Hepatic stellate cell (primary cell): Measurements from ENCODE around the gene TNFSF12.

ENCODE experiments used
- DNase-seq: peaks from one replicate; pipeline ENCODE4 v3.0.0; 2011; ENCODE audit warnings: low spot score

TNFSF12 gene

GRCh38 chr17:7548585-7549400, at the start of gene TNFSF12:
TNFSF12 (plus strand) TSS chr17:7549058; CDS start chr17:7549154, 96 bp downstream.
- DNase-seq = peak; percentile 67

- no peak for DNase-seq
These were observed 49.7 kb upstream of the TNFSF12 start for GRCh38 chr17:7499161-7499560.

GRCh38 chr17:7501729-7502128, 47.1 kb upstream of the TNFSF12 start:
- no peak for DNase-seq

GRCh38 chr17:7502171-7502847, 46.5 kb upstream of the TNFSF12 start:
- DNase-seq = no peak

GRCh38 chr17:7502987-7503386, 45.9 kb upstream of the TNFSF12 start:
- no peak for DNase-seq

- DNase-seq = no peak
These were observed 45.3 kb upstream of the TNFSF12 start for GRCh38 chr17:7503521-7503920.

GRCh38 chr17:7508145-7508544, 40.7 kb upstream of the TNFSF12 start:
- no peak for DNase-seq

- no peak for DNase-seq
These were observed 40.0 kb upstream of the TNFSF12 start for GRCh38 chr17:7508846-7509245.

GRCh38 chr17:7509937-7510336, 38.9 kb upstream of the TNFSF12 start:
- DNase-seq = no peak

- DNase-seq = no peak
These were observed 37.8 kb upstream of the TNFSF12 start for GRCh38 chr17:7511108-7511507.

- no peak for DNase-seq
These were observed 36.8 kb upstream of the TNFSF12 start for GRCh38 chr17:7512105-7512504.

- DNase-seq = no peak
These were observed 35.9 kb upstream of the TNFSF12 start for GRCh38 chr17:7512824-7513540.

- DNase-seq = no peak
These were observed 34.9 kb upstream of the TNFSF12 start for GRCh38 chr17:7513850-7514419.

- DNase-seq = no peak
These were observed 32.8 kb upstream of the TNFSF12 start for GRCh38 chr17:7515911-7516610.

- DNase-seq = no peak
These were observed 25.8 kb upstream of the TNFSF12 start for GRCh38 chr17:7523033-7523432.

- DNase-seq = no peak
These were observed 20.0 kb upstream of the TNFSF12 start for GRCh38 chr17:7528842-7529241.

GRCh38 chr17:7530023-7530900, 18.6 kb upstream of the TNFSF12 start:
- DNase-seq = no peak

- DNase-seq = no peak
These were observed 10.8 kb upstream of the TNFSF12 start for GRCh38 chr17:7538050-7538449.

- DNase-seq = no peak
These were observed 9.8 kb upstream of the TNFSF12 start for GRCh38 chr17:7538891-7539545.

GRCh38 chr17:7541074-7541621, 7.7 kb upstream of the TNFSF12 start:
- no peak for DNase-seq
